Sigmoid colon (tissue), 7 donors: Measurements from ENCODE around the gene CABLES1. TPM values are rescaled to one million over a fixed set of nuclear protein-coding genes. Genes with fewer than 3 reads are reported as not detected.

Experiments
- DNase-seq: peaks from one replicate; pipeline ENCODE4 v3.0.0-alpha.2; 2019
- H3K27ac ChIP-seq, 4 donors: fragments of 200-600 bp; sonication (generic); one replicate each; pipeline ENCODE4 v1.5.1; 2016 to 2019; ENCODE audit warnings: mild to moderate bottlenecking in 1 of 4
- H3K27me3 ChIP-seq, 3 donors: fragments of 200-600 bp; sonication (generic); one replicate each; pipeline ENCODE4 v1.5.1; 2019; ENCODE audit warnings: mild to moderate bottlenecking in 1 of 3
- H3K36me3 ChIP-seq, 4 donors: fragments of 200-600 bp; sonication (generic); one replicate each; pipeline ENCODE4 v1.5.1; 2016 to 2019
- H3K4me1 ChIP-seq, 4 donors: fragments of 200-600 bp; sonication (generic); one replicate each; pipeline ENCODE4 v1.5.1; 2017 to 2019
- H3K4me3 ChIP-seq, 4 donors: fragments of 200-600 bp; sonication (generic); one replicate each; pipeline ENCODE4 v1.5.1; 2017 to 2019; ENCODE audit warnings: mild to moderate bottlenecking in 2 of 4, moderate library complexity in 1 of 4
- H3K9me3 ChIP-seq, 4 donors: fragments of 200-600 bp in 3 of 4; sonication (generic) in 3 of 4; one replicate each; pipeline versions ENCODE4 v1.5.1 to v1.6.1; 2013 to 2019
- EP300 ChIP-seq, 4 donors: sonication (generic); formaldehyde crosslinking; IDR thresholded peaks; one replicate each; pipeline ENCODE4 v1.6.1; 2017; ENCODE audit warnings: antibody characterized with exemption in 4 of 4
- POLR2A ChIP-seq, 2 donors: fragments of 450-650 bp; IDR thresholded peaks; one replicate each; pipeline ENCODE4 v1.6.1; 2016; ENCODE audit warnings: antibody characterized with exemption in 2 of 2, mild to moderate bottlenecking in 2 of 2, moderate library complexity in 2 of 2
- POLR2AphosphoS5 ChIP-seq, 4 donors: sonication (generic); formaldehyde crosslinking; IDR thresholded peaks; one replicate each; pipeline ENCODE4 v1.6.1; 2017; ENCODE audit warnings: antibody characterized with exemption in 4 of 4
- WGBS, 2 donors: extraction: QIAGEN DNeasy Blood & Tissue Kit; methylation state at CpG; one replicate each; pipeline ENCODE4 v1.1.7; 2013; 5-methylcytosine and 5-hydroxymethylcytosine counted together
- intact Hi-C: fragments of 100-400 bp; cut with DNase I; formaldehyde crosslinking; loops from one replicate; pipeline ENCODE4 v1.15.1; 2023
- polyA plus RNA-seq, 3 donors: library from polyadenylated mRNA; stranded (reverse); fragments of 200-250 nt; gene quantifications; one replicate each; pipeline ENCODE4 v1.2.3, GENCODE V29; 2013
- total RNA-seq, 4 donors: library from RNA; depleted of rRNA; stranded (reverse); fragments of >200 nt; gene quantifications; one replicate each; pipeline ENCODE4 v1.1.0, GENCODE V29; 2016
- TF ChIP-seq, protein P1 (sequence below), 4 experiments: fragments of 450-650 bp in 3 of 4; fragments of 200-600 bp in 1 of 4; IDR thresholded peaks; one replicate each; pipeline ENCODE4 v1.5.1; 2016 to 2019; ENCODE audit warnings: antibody characterized with exemption in 4 of 4, mild to moderate bottlenecking in 3 of 4, moderate library complexity in 2 of 4
- donor health status: healthy with polysubstance abuse.
- donor health status: Bipolar disorder and iron deficiency.
- donor health status: healthy.

The CABLES1 gene
- total and polyA plus RNA-seq, 7 donors: 1.9 to 7.2 (median 3.9) TPM

GRCh38 chr18:23137097-23137635 lies 1.9 kb downstream of the CABLES1 start:
- H3K9me3 ChIP-seq: no peaks in the 10 kb centered on the region

DNA sequence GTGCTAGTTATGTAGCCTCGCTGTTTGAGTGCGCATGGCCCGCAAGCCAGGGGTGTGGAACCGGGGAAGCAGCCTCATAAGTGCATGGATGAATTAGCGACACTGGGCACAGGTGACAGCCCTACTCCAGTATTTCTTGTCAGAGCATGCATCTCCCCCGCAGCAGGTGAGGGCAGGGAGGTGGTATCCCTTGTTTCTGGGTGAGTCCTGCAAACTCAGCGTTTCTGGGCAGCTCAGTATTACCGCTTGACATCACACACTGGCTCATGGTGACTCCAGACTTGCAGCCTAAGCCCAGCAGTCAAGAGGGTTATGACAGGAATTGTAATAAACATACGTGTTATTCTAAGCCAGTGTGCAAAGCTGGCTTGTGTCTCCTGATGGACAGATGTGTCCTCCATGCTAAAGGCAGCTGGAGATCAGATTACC lies 2.5 kb downstream of the CABLES1 start:
- no peak for DNase-seq
- Histone ChIP-seq H3K27ac (peak overlapping the region in 2 of 4 donors; percentile 75), H3K27me3 (peaks cover 0 to 12% (median 0%) of the 10 kb centered on the region in 3 donors), H3K9me3 (no peaks in the 10 kb centered on the region), H3K4me3 (peak overlapping the region in 1 of 4 donors; percentile 1), H3K36me3 (no peaks in the 10 kb centered on the region), H3K4me1 (peaks cover 0 to 42% (median 24%) of the 10 kb centered on the region in 4 donors)
- WGBS, 2 donors: 89 to 93% methylated on average over 9 of the region's 9 CpGs
- intact Hi-C loops: loop anchor here (5.0 to 10.0 kb wide), 3 partner anchors 89 to 364 kb away; partner anchors contain the start of genes RBBP8 and RMC1
- TF ChIP-seq, protein P1, sequence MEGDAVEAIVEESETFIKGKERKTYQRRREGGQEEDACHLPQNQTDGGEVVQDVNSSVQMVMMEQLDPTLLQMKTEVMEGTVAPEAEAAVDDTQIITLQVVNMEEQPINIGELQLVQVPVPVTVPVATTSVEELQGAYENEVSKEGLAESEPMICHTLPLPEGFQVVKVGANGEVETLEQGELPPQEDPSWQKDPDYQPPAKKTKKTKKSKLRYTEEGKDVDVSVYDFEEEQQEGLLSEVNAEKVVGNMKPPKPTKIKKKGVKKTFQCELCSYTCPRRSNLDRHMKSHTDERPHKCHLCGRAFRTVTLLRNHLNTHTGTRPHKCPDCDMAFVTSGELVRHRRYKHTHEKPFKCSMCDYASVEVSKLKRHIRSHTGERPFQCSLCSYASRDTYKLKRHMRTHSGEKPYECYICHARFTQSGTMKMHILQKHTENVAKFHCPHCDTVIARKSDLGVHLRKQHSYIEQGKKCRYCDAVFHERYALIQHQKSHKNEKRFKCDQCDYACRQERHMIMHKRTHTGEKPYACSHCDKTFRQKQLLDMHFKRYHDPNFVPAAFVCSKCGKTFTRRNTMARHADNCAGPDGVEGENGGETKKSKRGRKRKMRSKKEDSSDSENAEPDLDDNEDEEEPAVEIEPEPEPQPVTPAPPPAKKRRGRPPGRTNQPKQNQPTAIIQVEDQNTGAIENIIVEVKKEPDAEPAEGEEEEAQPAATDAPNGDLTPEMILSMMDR (IDR thresholded peaks at IDR 0.05): no peak
- TF ChIP-seq POLR2A (IDR thresholded peaks at IDR 0.05) (no peak), POLR2AphosphoS5 (IDR thresholded peaks at IDR 0.05) (no peak), EP300 (IDR thresholded peaks at IDR 0.05) (no peak)

More at GRCh38 chr18:23137097-23137635, 1.9 kb downstream of the CABLES1 start:
- Histone ChIP-seq H3K36me3 (no peaks in the 10 kb centered on the region), H3K27ac (peak overlapping the region; percentile 61 to 75 (median 72)), H3K27me3 (peaks cover 0 to 12% (median 0%) of the 10 kb centered on the region in 3 donors), H3K4me1 (peaks cover 0 to 38% (median 24%) of the 10 kb centered on the region in 4 donors), H3K4me3 (peak overlapping the region; percentile 32 to 76 (median 66))
- WGBS, 2 donors: 52 to 69% methylated on average over 12 of the region's 12 CpGs
- TF ChIP-seq POLR2A (IDR thresholded peaks at IDR 0.05) (no peak), EP300 (IDR thresholded peaks at IDR 0.05) (no peak), POLR2AphosphoS5 (IDR thresholded peaks at IDR 0.05) (no peak)
- TF ChIP-seq, protein P1 (IDR thresholded peaks at IDR 0.05): no peak
- intact Hi-C loops: loop anchor here (5.0 to 10.0 kb wide), 3 partner anchors 90 to 365 kb away; partner anchors contain the start of genes RBBP8 and RMC1
- no peak for DNase-seq

GRCh38 chr18:23138471-23138870 lies 3.2 kb downstream of the CABLES1 start:
- Histone ChIP-seq H3K36me3 (no peaks in the 10 kb centered on the region), H3K4me1 (peaks cover 0 to 49% (median 30%) of the 10 kb centered on the region in 4 donors), H3K9me3 (no peaks in the 10 kb centered on the region), H3K27me3 (peaks cover 0 to 12% (median 0%) of the 10 kb centered on the region in 3 donors), H3K27ac (peak overlapping the region in 1 of 4 donors; percentile 75), H3K4me3 (no peak overlapping the region)
- 37 to 79% methylated on average over 5 of the region's 5 CpGs for WGBS, 2 donors
- intact Hi-C loops: loop anchor here (5.0 to 10.0 kb wide), 3 partner anchors 89 to 364 kb away; partner anchors contain the start of genes RBBP8 and RMC1
- TF ChIP-seq POLR2A (IDR thresholded peaks at IDR 0.05) (no peak), POLR2AphosphoS5 (IDR thresholded peaks at IDR 0.05) (no peak), EP300 (IDR thresholded peaks at IDR 0.05) (no peak)
- TF ChIP-seq, protein P1 (IDR thresholded peaks at IDR 0.05): no peak
- DNase-seq: no peak

- WGBS, 2 donors: 21 to 65% methylated on average over 12 of the region's 12 CpGs
- no peak for DNase-seq
- Histone ChIP-seq H3K27me3 (peaks cover 0 to 1% (median 0%) of the 10 kb centered on the region in 3 donors), H3K36me3 (no peaks in the 10 kb centered on the region), H3K9me3 (no peaks in the 10 kb centered on the region), H3K4me3 (no peak overlapping the region), H3K4me1 (peaks cover 0 to 44% (median 22%) of the 10 kb centered on the region in 4 donors), H3K27ac (no peak overlapping the region)
- intact Hi-C loops: no loop called here
- TF ChIP-seq POLR2AphosphoS5 (IDR thresholded peaks at IDR 0.05) (no peak), POLR2A (IDR thresholded peaks at IDR 0.05) (no peak), EP300 (IDR thresholded peaks at IDR 0.05) (no peak)
- TF ChIP-seq, protein P1 (IDR thresholded peaks at IDR 0.05): no peak
These were observed 6.1 kb downstream of the CABLES1 start for GRCh38 chr18:23141104-23141999.
